ENCODE results near the gene TMUB1. TPM values are rescaled to one million over a fixed set of nuclear protein-coding genes. Genes with fewer than 3 reads are reported as not detected.

Gene TMUB1
- 18.3 and 24.5 TPM in 2 replicates for total RNA-seq

GRCh38 chr7:151083071-151083823 is at the start of gene TMUB1:
Gene TMUB1 (minus strand): TSS chr7:151083493. CDS start chr7:151082563, 930 bp downstream.

GRCh38 chr7:151085691-151086620 is 2.7 kb upstream of the TMUB1 start, which contains the start of gene AGAP3:
Gene AGAP3 (plus strand): TSS chr7:151086475. CDS start chr7:151086742, 267 bp downstream.

GRCh38 chr7:151080522-151081169 is 2.6 kb downstream of the TMUB1 start, which contains the start of gene FASTK:
Gene FASTK (minus strand): TSS chr7:151080809. CDS start chr7:151080766, 43 bp downstream.

GRCh38 chr7:151059367-151060112 is 23.8 kb downstream of the TMUB1 start, which contains the start of gene SLC4A2:
Gene SLC4A2 (plus strand): TSS chr7:151059589. CDS start chr7:151061988, 2,399 bp downstream.

GRCh38 chr7:151057506-151057988 is 25.7 kb downstream of the TMUB1 start, which contains the start of gene CDK5:
Gene CDK5 (minus strand): TSS chr7:151057897. CDS start chr7:151057848, 49 bp downstream.

GRCh38 chr7:151047976-151048815 is 35.1 kb downstream of the TMUB1 start, which contains the start of gene ASIC3:
Gene ASIC3 (plus strand): TSS chr7:151048531. CDS start chr7:151048886, 355 bp downstream.

Other genes starting within 250 kb of the TMUB1 start
- not detected in 2 replicates for gene AOC1, start 231.0 kb downstream of the TMUB1 start, total RNA-seq
- 0.16 TPM in 1 of 2 replicates, not detected in the other for gene KCNH2, start 105.2 kb downstream of the TMUB1 start, total RNA-seq
- gene NOS3, start 92.5 kb downstream of the TMUB1 start, total RNA-seq, result 1.5 and 3.9 TPM in 2 replicates
- under 0.01 and 0.16 TPM in 2 replicates for gene ATG9B, start 59.0 kb downstream of the TMUB1 start, total RNA-seq
- gene ABCB8, start 55.0 kb downstream of the TMUB1 start, total RNA-seq, result 33.9 and 37.3 TPM in 2 replicates
- gene ASIC3, start 35.0 kb downstream of the TMUB1 start, total RNA-seq, result 0.12 and 0.16 TPM in 2 replicates
- gene CDK5, start 25.6 kb downstream of the TMUB1 start, total RNA-seq, result 12.2 and 12.4 TPM in 2 replicates
- gene SLC4A2, start 23.9 kb downstream of the TMUB1 start, total RNA-seq, result 69.2 and 82.3 TPM in 2 replicates
- 134 and 135 TPM in 2 replicates for gene FASTK, start 2.7 kb downstream of the TMUB1 start, total RNA-seq
- gene AGAP3, start 3.0 kb upstream of the TMUB1 start, total RNA-seq, result 42.9 and 73.5 TPM in 2 replicates
- gene GBX1, start 84.2 kb upstream of the TMUB1 start, total RNA-seq, result not detected in 2 replicates
- not detected in 2 replicates for gene ASB10, start 103.8 kb upstream of the TMUB1 start, total RNA-seq
- not detected in 2 replicates for gene H2BK1, start 127.0 kb upstream of the TMUB1 start, total RNA-seq
- 56.0 and 57.3 TPM in 2 replicates for gene ABCF2, start 143.7 kb upstream of the TMUB1 start, total RNA-seq
- gene CHPF2, start 149.0 kb upstream of the TMUB1 start, total RNA-seq, result 94.7 and 105 TPM in 2 replicates
- 46.2 and 52.7 TPM in 2 replicates for gene SMARCD3, start 165.2 kb upstream of the TMUB1 start, total RNA-seq

All from hair follicle dermal papilla cell (primary cell).